SK-N-SH treated with all-trans-retinoic acid at 6 μM for 48 hours (cell line): ENCODE measurements around the gene NFIA.

Source experiments
- ATAC-seq: fragments of 200-7000 bp; cut with Tn5 transposase; 3 replicates; pipeline ENCODE4 v1.9.1; 2020; ENCODE audit warnings: mild to moderate bottlenecking, moderate library complexity
- ARNTL ChIP-seq: fragments of 450-650 bp; formaldehyde crosslinking; IDR thresholded peaks from 2 replicates; pipeline ENCODE4 v1.5.0; 2020; ENCODE audit warnings: low read depth, mild to moderate bottlenecking, moderate library complexity, borderline replicate concordance
- BACH2 ChIP-seq: fragments of 250-450 bp; sonication (Bioruptor Pico); IDR thresholded peaks from 2 replicates; pipeline ENCODE4 v1.9.0; 2021; ENCODE audit warnings: mild to moderate bottlenecking, borderline replicate concordance
- CREB5 ChIP-seq: fragments of 250-450 bp; sonication (Bioruptor Pico); IDR thresholded peaks from 2 replicates; pipeline ENCODE4 v1.5.1; 2020; ENCODE audit warnings: low read depth, mild to moderate bottlenecking, moderate library complexity
- CSDC2 ChIP-seq: fragments of 250-450 bp; sonication (Bioruptor Pico); IDR thresholded peaks from 2 replicates; pipeline ENCODE4 v1.5.0; 2020; ENCODE audit warnings: mild to moderate bottlenecking, moderate library complexity
- CSRNP3 ChIP-seq: fragments of 250-450 bp; sonication (Bioruptor Pico); IDR thresholded peaks from 2 replicates; pipeline ENCODE4 v1.5.1; 2021; ENCODE audit warnings: mild to moderate bottlenecking, moderate library complexity
- ESRRG ChIP-seq: fragments of 250-450 bp; sonication (Bioruptor Pico); IDR thresholded peaks from 2 replicates; pipeline ENCODE4 v1.6.1; 2021; ENCODE audit warnings: mild to moderate bottlenecking
- ISL1 ChIP-seq: fragments of 250-450 bp; sonication (Bioruptor Pico); IDR thresholded peaks from 2 replicates; pipeline ENCODE4 v2.1.2; 2022; ENCODE audit warnings: mild to moderate bottlenecking, moderate library complexity
- OSR1 ChIP-seq: fragments of 250-450 bp; sonication (Bioruptor Pico); IDR thresholded peaks from 2 replicates; pipeline ENCODE4 v1.8.0; 2022; ENCODE audit warnings: moderate library complexity, mild to moderate bottlenecking, inconsistent platforms
- POU6F1 ChIP-seq: fragments of 250-450 bp; sonication (Bioruptor Pico); IDR thresholded peaks from 2 replicates; pipeline ENCODE4 v1.8.0; 2021; ENCODE audit warnings: low read depth, mild to moderate bottlenecking, moderate library complexity, borderline replicate concordance
- PPARA ChIP-seq: fragments of 250-450 bp; sonication (Bioruptor Pico); IDR thresholded peaks from 2 replicates; pipeline ENCODE4 v1.5.0; 2020; ENCODE audit warnings: mild to moderate bottlenecking, borderline replicate concordance
- RARB ChIP-seq: fragments of 250-450 bp; sonication (Bioruptor Pico); IDR thresholded peaks from 2 replicates; pipeline ENCODE4 v1.8.0; 2021; ENCODE audit warnings: mild to moderate bottlenecking, moderate library complexity
- SNAI2 ChIP-seq: fragments of 250-450 bp; sonication (Bioruptor Pico); IDR thresholded peaks from 2 replicates; pipeline ENCODE4 v1.5.0; 2020; ENCODE audit warnings: mild to moderate bottlenecking, moderate library complexity
- TCF4 ChIP-seq: fragments of 250-450 bp; sonication (Bioruptor Pico); IDR thresholded peaks from 2 replicates; pipeline ENCODE4 v1.8.0; 2021; ENCODE audit warnings: mild to moderate bottlenecking, moderate library complexity, borderline replicate concordance
- TOX ChIP-seq: fragments of 250-450 bp; sonication (Bioruptor Pico); IDR thresholded peaks from 2 replicates; pipeline ENCODE4 v1.8.0; 2021; ENCODE audit warnings: mild to moderate bottlenecking, moderate library complexity, borderline replicate concordance
- TSHZ2 ChIP-seq: fragments of 250-450 bp; sonication (Bioruptor Pico); IDR thresholded peaks from 2 replicates; pipeline ENCODE4 v1.5.0; 2020; ENCODE audit warnings: mild to moderate bottlenecking, moderate library complexity
- ZC3H10 ChIP-seq: fragments of 250-450 bp; sonication (Bioruptor Pico); IDR thresholded peaks from 2 replicates; pipeline ENCODE4 v1.5.1; 2021; ENCODE audit warnings: mild to moderate bottlenecking, moderate library complexity
- ZFP3 ChIP-seq: fragments of 250-450 bp; sonication (Bioruptor Pico); IDR thresholded peaks from 2 replicates; pipeline ENCODE4 v1.5.0; 2020; ENCODE audit warnings: mild to moderate bottlenecking, moderate library complexity
- ZFP30 ChIP-seq: fragments of 450-650 bp; formaldehyde crosslinking; IDR thresholded peaks from 2 replicates; pipeline ENCODE4 v1.5.0; 2022; ENCODE audit warnings: mild to moderate bottlenecking, moderate library complexity
- ZNF565 ChIP-seq: fragments of 450-650 bp; formaldehyde crosslinking; conservative IDR thresholded peaks from 2 replicates; pipeline ENCODE4 v1.5.0; 2020; ENCODE audit warnings: low read depth, mild to moderate bottlenecking, moderate library complexity
- ZNF70 ChIP-seq: fragments of 450-650 bp; formaldehyde crosslinking; IDR thresholded peaks from 2 replicates; pipeline ENCODE4 v1.5.0; 2020; ENCODE audit warnings: mild to moderate bottlenecking, moderate library complexity
- ZNF8 ChIP-seq: fragments of 450-650 bp; formaldehyde crosslinking; IDR thresholded peaks from 2 replicates; pipeline ENCODE4 v1.5.0; 2020; ENCODE audit warnings: mild to moderate bottlenecking, moderate library complexity

Gene NFIA

GRCh38 chr1:61395146-61395800 is 312.9 kb downstream of the NFIA start:
- ATAC-seq = no peak

GRCh38 chr1:61397495-61397894 is 315.1 kb downstream of the NFIA start:
- TF ChIP-seq CSDC2 (CRISPR knock-in tag) (no peak), TSHZ2 (no peak), POU6F1 (CRISPR knock-in tag) (no peak), ZNF70 (CRISPR knock-in tag) (no peak), ESRRG (CRISPR knock-in tag) (no peak), ZC3H10 (CRISPR knock-in tag) (no peak), ZFP3 (CRISPR knock-in tag) (no peak), RARB (CRISPR knock-in tag) (no peak), TOX (no peak), ZFP30 (CRISPR knock-in tag) (no peak)
- TF ChIP-seq, all 23 proteins: peak for 0
- ATAC-seq = no peak

More at GRCh38 chr1:61395146-61395800, 312.9 kb downstream of the NFIA start:
- TF ChIP-seq SNAI2 (CRISPR knock-in tag) = no peak
- TF ChIP-seq ARNTL (CRISPR knock-in tag) = no peak
- no peak for TF ChIP-seq BACH2
- no peak for TF ChIP-seq TCF4 (CRISPR knock-in tag)
- TF ChIP-seq ZNF565 (CRISPR knock-in tag) = no peak
- TF ChIP-seq ISL1 (CRISPR knock-in tag) = no peak
- no peak for TF ChIP-seq ZFP30 (CRISPR knock-in tag)
- TF ChIP-seq CSDC2 (CRISPR knock-in tag) = no peak
- no peak for TF ChIP-seq ZNF8 (CRISPR knock-in tag)
- no peak for TF ChIP-seq ZNF70 (CRISPR knock-in tag)

- no peak for ATAC-seq
- TF ChIP-seq ZNF70 (CRISPR knock-in tag) = no peak
- no peak for TF ChIP-seq CREB5
- TF ChIP-seq OSR1 (CRISPR knock-in tag) = no peak
- TF ChIP-seq PPARA (CRISPR knock-in tag) = no peak
- TF ChIP-seq SNAI2 (CRISPR knock-in tag) = no peak
- TF ChIP-seq ZC3H10 (CRISPR knock-in tag) = no peak
- no peak for TF ChIP-seq CSRNP3 (CRISPR knock-in tag)
- TF ChIP-seq BACH2 = no peak
- no peak for TF ChIP-seq TCF4 (CRISPR knock-in tag)
- no peak for TF ChIP-seq ZNF8 (CRISPR knock-in tag)
- TF ChIP-seq TSHZ2 = no peak
- TF ChIP-seq, all 23 proteins: peak for 0
These were observed 315.6 kb downstream of the NFIA start for GRCh38 chr1:61397935-61398334.
